ENCODE data around the gene AHNAK. TPM values are rescaled to one million over a fixed set of nuclear protein-coding genes. Genes with fewer than 3 reads are reported as not detected.

AHNAK gene
- total RNA-seq, 1 donor from 2014 or later, result 246 TPM

- no peak for DNase-seq
- H3K4me3 Mint-ChIP-seq, result no peak overlapping the region
- intact Hi-C loops (cut with micrococcal nuclease), result no loop called here
- no peaks in the 10 kb centered on the region for H3K4me1 Mint-ChIP-seq
- H3K27me3 Mint-ChIP-seq, result no peaks in the 10 kb centered on the region
- H3K36me3 Mint-ChIP-seq (ENCODE audit: low read depth), result no peaks in the 10 kb centered on the region
- no peaks in the 10 kb centered on the region for H3K9me3 Mint-ChIP-seq
- POLR2A ChIA-PET, result no interaction called here
- CTCF ChIA-PET, result interaction anchor here (0.6 to 4.8 kb wide), 4 partner anchors 15 to 450 kb away, joined by 3 to 37 read pairs (median 15); no protein-coding TSS in a partner anchor
- ATAC-seq (ENCODE audit: low read depth), result no peak
- no peak overlapping the region for H3K27ac Mint-ChIP-seq
- TF ChIP-seq CTCF (IDR thresholded peaks at IDR 0.05), result no peak
Measured at GRCh38 chr11:62392506-62392905, 154.1 kb downstream of the AHNAK start.

DNA sequence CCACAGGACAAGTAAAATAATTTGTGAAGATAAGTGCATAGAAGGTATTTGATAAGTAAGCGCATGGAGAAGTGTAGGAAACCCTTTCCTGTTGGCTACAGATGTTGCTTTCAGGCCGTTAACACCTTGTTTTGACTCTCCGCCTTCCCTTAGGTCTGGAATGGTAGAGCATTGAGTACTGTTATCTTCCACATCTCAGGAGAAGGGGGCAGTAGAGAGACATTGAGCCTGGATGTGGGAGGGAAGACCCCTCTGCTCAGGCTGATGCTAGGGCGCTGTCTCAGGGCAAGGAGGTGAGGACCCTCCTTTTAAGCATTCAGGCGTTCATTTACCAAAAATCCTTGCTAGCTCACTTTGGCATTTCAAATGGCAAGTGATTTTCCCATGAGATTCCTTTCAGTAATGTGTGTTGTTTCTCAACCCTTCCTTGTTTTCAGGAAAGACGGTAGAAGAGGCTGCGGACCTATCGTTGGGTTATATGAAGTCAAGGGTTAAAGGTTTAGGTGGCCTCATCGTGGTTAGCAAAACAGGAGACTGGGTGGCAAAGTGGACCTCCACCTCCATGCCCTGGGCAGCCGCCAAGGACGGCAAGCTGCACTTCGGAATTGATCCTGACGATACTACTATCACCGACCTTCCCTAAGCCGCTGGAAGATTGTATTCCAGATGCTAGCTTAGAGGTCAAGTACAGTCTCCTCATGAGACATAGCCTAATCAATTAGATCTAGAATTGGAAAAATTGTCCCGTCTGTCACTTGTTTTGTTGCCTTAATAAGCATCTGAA lies 154.8 kb downstream of the AHNAK start:
- Mint-ChIP-seq H3K4me3 (no peak overlapping the region), H3K27me3 (no peaks in the 10 kb centered on the region), H3K27ac (no peak overlapping the region), H3K4me1 (no peaks in the 10 kb centered on the region), H3K36me3 (ENCODE audit: low read depth) (no peaks in the 10 kb centered on the region), H3K9me3 (no peaks in the 10 kb centered on the region)
- TF ChIP-seq CTCF (IDR thresholded peaks at IDR 0.05), result no peak
- POLR2A ChIA-PET, result no interaction called here
- ATAC-seq (ENCODE audit: low read depth) (no peak), DNase-seq (no peak)
- CTCF ChIA-PET, result interaction anchor here (1.2 to 4.8 kb wide), 3 partner anchors 14 to 302 kb away, joined by 3 to 37 read pairs (median 8); no protein-coding TSS in a partner anchor
- intact Hi-C loops (cut with micrococcal nuclease), result no loop called here

GRCh38 chr11:62390722-62391121 lies 155.9 kb downstream of the AHNAK start:
- Mint-ChIP-seq H3K4me3 (no peak overlapping the region), H3K27me3 (no peaks in the 10 kb centered on the region), H3K27ac (no peak overlapping the region), H3K4me1 (no peaks in the 10 kb centered on the region), H3K9me3 (no peaks in the 10 kb centered on the region), H3K36me3 (ENCODE audit: low read depth) (no peaks in the 10 kb centered on the region)
- CTCF ChIA-PET, result interaction anchor here (0.8 to 1.2 kb wide), 2 partner anchors 34 to 152 kb away, joined by 3 read pairs; no protein-coding TSS in a partner anchor
- POLR2A ChIA-PET, result interaction anchor here (0.6 kb wide), 1 partner anchor 167 kb away, joined by 3 read pairs; no protein-coding TSS in a partner anchor
- TF ChIP-seq CTCF (IDR thresholded peaks at IDR 0.05), result no peak
- intact Hi-C loops (cut with micrococcal nuclease), result no loop called here
- DNase-seq, result no peak
- no peak for ATAC-seq (ENCODE audit: low read depth)

DNA sequence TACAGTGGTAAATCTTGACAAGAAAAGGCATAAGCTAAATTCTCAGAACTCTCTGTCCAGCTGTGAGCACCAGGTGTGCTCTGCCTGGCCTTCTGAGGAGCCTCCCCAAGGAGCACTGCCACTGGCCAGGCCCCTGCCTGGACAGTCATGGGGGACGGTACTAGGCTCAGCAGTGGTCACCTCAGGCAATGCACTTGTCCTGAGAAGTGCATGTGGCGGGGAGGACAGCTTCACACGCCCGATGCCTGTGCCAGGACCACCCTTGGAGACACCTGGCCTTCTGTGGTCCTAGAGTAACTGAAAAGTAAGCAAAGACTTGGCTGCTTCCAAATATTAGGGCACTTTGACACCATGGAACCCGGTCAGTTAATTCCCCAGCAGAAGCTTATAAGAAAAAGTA lies 156.4 kb downstream of the AHNAK start:
- intact Hi-C loops (cut with micrococcal nuclease), result no loop called here
- ATAC-seq (ENCODE audit: low read depth) (no peak), DNase-seq (no peak)
- no peak for TF ChIP-seq CTCF (IDR thresholded peaks at IDR 0.05)
- Mint-ChIP-seq H3K4me1 (no peaks in the 10 kb centered on the region), H3K4me3 (no peak overlapping the region), H3K27me3 (no peaks in the 10 kb centered on the region), H3K9me3 (no peaks in the 10 kb centered on the region), H3K27ac (no peak overlapping the region), H3K36me3 (ENCODE audit: low read depth) (no peaks in the 10 kb centered on the region)
- POLR2A ChIA-PET, result interaction anchor here (0.6 kb wide), 1 partner anchor 168 kb away, joined by 3 read pairs; no protein-coding TSS in a partner anchor
- CTCF ChIA-PET, result interaction anchor here (0.8 kb wide), 1 partner anchor 34 kb away, joined by 3 read pairs; no protein-coding TSS in a partner anchor

DNA sequence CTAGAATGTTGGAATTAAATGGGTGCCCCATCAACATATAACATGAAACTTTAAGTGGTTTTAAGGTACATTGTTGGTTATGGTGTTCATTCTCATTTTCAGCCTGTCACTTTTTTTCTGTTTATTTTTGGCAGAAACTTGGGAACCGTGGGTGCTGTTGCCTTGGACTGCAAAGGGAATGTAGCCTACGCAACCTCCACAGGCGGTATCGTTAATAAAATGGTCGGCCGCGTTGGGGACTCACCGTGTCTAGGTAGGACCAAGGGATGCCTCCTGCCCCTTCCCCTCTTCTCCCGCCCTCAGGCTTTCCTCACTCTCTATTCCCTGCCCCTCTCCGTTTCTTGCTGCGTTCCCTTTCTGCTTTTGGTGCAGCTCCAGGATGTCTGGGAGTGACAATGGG lies 157.6 kb downstream of the AHNAK start:
- ATAC-seq (ENCODE audit: low read depth) (no peak), DNase-seq (no peak)
- ChIA-PET CTCF (no interaction called here), POLR2A (no interaction called here)
- Mint-ChIP-seq H3K9me3 (no peaks in the 10 kb centered on the region), H3K4me1 (no peaks in the 10 kb centered on the region), H3K36me3 (ENCODE audit: low read depth) (no peaks in the 10 kb centered on the region), H3K27ac (no peak overlapping the region), H3K4me3 (no peak overlapping the region), H3K27me3 (no peaks in the 10 kb centered on the region)
- TF ChIP-seq CTCF (IDR thresholded peaks at IDR 0.05), result no peak
- intact Hi-C loops (cut with micrococcal nuclease), result loop anchor here (10.0 kb wide), 1 partner anchor 496 kb away; the partner anchor contains the start of gene SLC3A2
